H9 (cell line): ENCODE measurements around the gene SIGLEC10. TPM values are rescaled to one million over a fixed set of nuclear protein-coding genes. Genes with fewer than 3 reads are reported as not detected.

Source experiments
- DNase-seq: peaks from one replicate; pipeline ENCODE4 v3.0.0-alpha.2; 2017
- H2AFZ ChIP-seq: one replicate; pipeline ENCODE4 v1.6.1; 2013; ENCODE audit warnings: mild to moderate bottlenecking, low read length, control low read depth, moderate library complexity
- H2AK5ac ChIP-seq: 2 replicates; pipeline ENCODE4 v1.6.1; 2013; ENCODE audit warnings: low read length, control low read depth, mixed read lengths; ENCODE audit not compliant: insufficient read length
- H2BK120ac ChIP-seq: one replicate; pipeline ENCODE4 v1.6.1; 2013; ENCODE audit warnings: low read depth, mild to moderate bottlenecking, low read length, control low read depth, inconsistent platforms; ENCODE audit not compliant: poor library complexity, severe bottlenecking
- H2BK12ac ChIP-seq: 2 replicates; pipeline ENCODE4 v1.6.1; 2013; ENCODE audit warnings: low read length, control low read depth, mixed read lengths, low read depth; ENCODE audit not compliant: insufficient read length
- H2BK15ac ChIP-seq: 2 replicates; pipeline ENCODE4 v1.6.1; 2013; ENCODE audit warnings: low read depth, low read length, control low read depth
- H2BK20ac ChIP-seq: one replicate; pipeline ENCODE4 v1.6.1; 2013; ENCODE audit warnings: low read depth, mild to moderate bottlenecking, low read length, control low read depth, inconsistent platforms; ENCODE audit not compliant: poor library complexity, severe bottlenecking
- H2BK5ac ChIP-seq: 2 replicates; pipeline ENCODE4 v1.6.1; 2013; ENCODE audit warnings: low read length, control low read depth, mixed read lengths; ENCODE audit not compliant: insufficient read length
- H3K14ac ChIP-seq: 2 replicates; pipeline ENCODE4 v1.6.1; 2013; ENCODE audit warnings: low read length, control low read depth; ENCODE audit not compliant: insufficient read depth
- H3K18ac ChIP-seq: 2 replicates; pipeline ENCODE4 v1.6.1; 2013; ENCODE audit warnings: low read depth, mild to moderate bottlenecking, mixed read lengths, low read length, control low read depth; ENCODE audit not compliant: insufficient read length
- H3K23ac ChIP-seq: 2 replicates; pipeline ENCODE4 v1.6.1; 2013; ENCODE audit warnings: low read length, control low read depth, mixed read lengths, low read depth; ENCODE audit not compliant: insufficient read length
- H3K23me2 ChIP-seq: 2 replicates; pipeline ENCODE4 v1.6.1; 2013; ENCODE audit warnings: low read depth, mild to moderate bottlenecking, mixed read lengths, low read length, control low read depth; ENCODE audit not compliant: insufficient read length, poor library complexity, severe bottlenecking
- H3K27ac ChIP-seq: 2 replicates; pipeline ENCODE4 v1.5.1; 2013; ENCODE audit warnings: low read length, control low read depth, mixed read lengths, low read depth; ENCODE audit not compliant: insufficient read length
- H3K27me3 ChIP-seq: 2 replicates; pipeline ENCODE4 v1.6.1; 2013; ENCODE audit warnings: low read length, control low read depth, inconsistent platforms; ENCODE audit not compliant: insufficient read depth
- H3K4ac ChIP-seq: 2 replicates; pipeline ENCODE4 v1.6.1; 2013; ENCODE audit warnings: low read depth, mild to moderate bottlenecking, control low read depth, inconsistent platforms, low read length, moderate library complexity
- H3K4me1 ChIP-seq: 2 replicates; pipeline ENCODE4 v1.6.1; 2013; ENCODE audit warnings: low read length, control low read depth, inconsistent platforms; ENCODE audit not compliant: insufficient read depth
- H3K4me2 ChIP-seq: 2 replicates; pipeline ENCODE4 v1.6.1; 2013; ENCODE audit warnings: low read length, control low read depth, mixed read lengths; ENCODE audit not compliant: insufficient read length, insufficient read depth
- H3K56ac ChIP-seq: 2 replicates; pipeline ENCODE4 v1.6.1; 2013; ENCODE audit warnings: low read depth, mild to moderate bottlenecking, mixed read lengths, low read length, control low read depth; ENCODE audit not compliant: insufficient read length
- H3K79me1 ChIP-seq: 2 replicates; pipeline ENCODE4 v1.6.1; 2013; ENCODE audit warnings: low read depth, mild to moderate bottlenecking, moderate library complexity, low read length, control low read depth, inconsistent platforms; ENCODE audit not compliant: insufficient read depth, poor library complexity, severe bottlenecking
- H3K79me2 ChIP-seq: 2 replicates; pipeline ENCODE4 v1.6.1; 2013; ENCODE audit warnings: low read length, control low read depth, inconsistent platforms; ENCODE audit not compliant: insufficient read depth
- H3K9ac ChIP-seq: 2 replicates; pipeline ENCODE4 v1.6.1; 2013; ENCODE audit warnings: low read length, control low read depth, mixed read lengths; ENCODE audit not compliant: insufficient read length; ENCODE audit errors: extremely low read depth
- H3K9me3 ChIP-seq: one replicate; pipeline ENCODE4 v1.6.1; 2013; ENCODE audit warnings: low read depth, low read length, inconsistent platforms; ENCODE audit not compliant: control insufficient read depth
- H3T11ph ChIP-seq: one replicate; pipeline ENCODE4 v1.6.1; 2013; ENCODE audit warnings: mild to moderate bottlenecking, low read length, control low read depth, inconsistent platforms
- H4K20me1 ChIP-seq: one replicate; pipeline ENCODE4 v1.6.1; 2013; ENCODE audit not compliant: control insufficient read depth, insufficient read length, insufficient read depth
- H4K5ac ChIP-seq: 2 replicates; pipeline ENCODE4 v1.6.1; 2013; ENCODE audit warnings: low read depth, mild to moderate bottlenecking, mixed read lengths, low read length, control low read depth; ENCODE audit not compliant: insufficient read length
- H4K8ac ChIP-seq: replicated peaks from 2 replicates; pipeline ENCODE4 v1.6.1; 2013; ENCODE audit warnings: low read length, control low read depth, mixed read lengths, low read depth; ENCODE audit not compliant: insufficient read length
- H4K91ac ChIP-seq: 2 replicates; pipeline ENCODE4 v1.6.1; 2013; ENCODE audit warnings: low read depth, mild to moderate bottlenecking, moderate library complexity, mixed read lengths, low read length, control low read depth; ENCODE audit not compliant: insufficient read length
- H3K27ac Mint-ChIP-seq, 3 experiments: 2 replicates in 2 of 3; 3 replicates in 1 of 3; pipeline ENCODE4 v1.8.0; 2020 to 2021; ENCODE audit warnings: mixed read lengths in 3 of 3, mild to moderate bottlenecking in 1 of 3, moderate library complexity in 1 of 3
- H3K27me3 Mint-ChIP-seq: 2 replicates; pipeline ENCODE4 v1.8.0; 2021; ENCODE audit warnings: low read depth, mild to moderate bottlenecking, moderate library complexity, mixed read lengths
- H3K36me3 Mint-ChIP-seq, 3 experiments: 2 replicates in 2 of 3; 3 replicates in 1 of 3; pipeline ENCODE4 v1.8.0; 2020 to 2021; ENCODE audit warnings: low read depth in 3 of 3, mixed read lengths in 3 of 3; ENCODE audit not compliant: insufficient read depth in 1 of 3
- H3K4me1 Mint-ChIP-seq, 2 experiments: 2 replicates each; pipeline ENCODE4 v1.8.0; 2020; ENCODE audit warnings: mixed read lengths in 2 of 2
- H3K4me3 Mint-ChIP-seq, 2 experiments: 2 replicates in 1 of 2; 3 replicates in 1 of 2; pipeline ENCODE4 v1.8.0; 2020 to 2021; ENCODE audit warnings: mild to moderate bottlenecking in 2 of 2, mixed read lengths in 2 of 2, moderate library complexity in 1 of 2
- H3K9me3 Mint-ChIP-seq, 2 experiments: 2 replicates in 1 of 2; 3 replicates in 1 of 2; pipeline ENCODE4 v1.8.0; 2020; ENCODE audit warnings: mild to moderate bottlenecking in 2 of 2, mixed read lengths in 2 of 2, moderate library complexity in 1 of 2
- WGBS: extraction: QIAGEN DNeasy Blood & Tissue Kit; methylation state at CpG from one replicate; pipeline ENCODE4 v1.1.7; 2013; ENCODE audit warnings: missing lambda C conversion rate, low lambda C conversion rate, mixed read lengths; ENCODE audit not compliant: insufficient read length; ENCODE audit errors: extremely low coverage; 5-methylcytosine and 5-hydroxymethylcytosine counted together
- total RNA-seq: library from RNA; stranded (reverse); gene quantifications from 2 replicates; pipeline ENCODE4 v1.2.1, GENCODE V29; 2021
- TF ChIP-seq, protein P1 (sequence below): fragments of 200-600 bp; sonication (generic); conservative IDR thresholded peaks from 3 replicates; pipeline ENCODE4 v1.8.0; 2021; ENCODE audit warnings: antibody characterized with exemption, mild to moderate bottlenecking

SIGLEC10 gene
- total RNA-seq, 1 experiment from 2014 or later, result not detected

DNA sequence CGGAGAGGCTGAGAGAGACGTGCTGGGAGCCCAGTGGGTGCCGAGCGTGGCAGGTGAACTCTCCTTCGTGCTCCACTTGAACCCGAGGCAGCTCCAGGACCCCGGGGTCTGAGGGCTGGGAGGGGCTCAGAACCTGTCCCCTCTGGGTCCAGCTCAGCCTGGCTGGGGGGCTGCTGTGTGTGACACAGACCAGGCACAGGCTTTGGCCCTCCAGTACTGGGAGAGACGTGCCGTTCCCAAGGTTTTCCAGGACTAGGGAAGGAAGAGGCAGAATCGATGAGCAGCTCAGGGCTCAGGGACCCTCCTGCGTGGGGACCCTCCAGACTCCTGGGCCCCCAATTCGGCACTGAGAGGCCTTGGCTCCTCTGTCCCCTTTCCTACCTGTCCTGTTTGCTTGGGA is 2.3 kb downstream of the SIGLEC10 start:
- Histone ChIP-seq H3K14ac (no peak overlapping the region), H2BK15ac (no peak overlapping the region), H3K79me1 (no peaks in the 10 kb centered on the region), H3K4me1 (no peaks in the 10 kb centered on the region; the same call in 1 of the 2 replicates), H4K8ac (no peak overlapping the region), H3K79me2 (no peaks in the 10 kb centered on the region), H3K18ac (no peak overlapping the region), H3K23me2 (no peaks in the 10 kb centered on the region), H3K9me3 (no peaks in the 10 kb centered on the region), H2AK5ac (no peak overlapping the region), H4K5ac (no peak overlapping the region), H2BK120ac (no peak overlapping the region), H4K91ac (no peak overlapping the region), H3K4me2 (no peak overlapping the region), H3K9ac (no peak overlapping the region), H2AFZ (no peak overlapping the region), H2BK12ac (no peak overlapping the region), H3K56ac (no peak overlapping the region), H2BK20ac (no peak overlapping the region), H3T11ph (no peak overlapping the region), H3K27me3 (no peaks in the 10 kb centered on the region), H3K27ac (no peak overlapping the region), H3K23ac (no peak overlapping the region), H2BK5ac (no peak overlapping the region), H3K4ac (no peak overlapping the region), H4K20me1 (no peaks in the 10 kb centered on the region)
- TF ChIP-seq, protein P1, sequence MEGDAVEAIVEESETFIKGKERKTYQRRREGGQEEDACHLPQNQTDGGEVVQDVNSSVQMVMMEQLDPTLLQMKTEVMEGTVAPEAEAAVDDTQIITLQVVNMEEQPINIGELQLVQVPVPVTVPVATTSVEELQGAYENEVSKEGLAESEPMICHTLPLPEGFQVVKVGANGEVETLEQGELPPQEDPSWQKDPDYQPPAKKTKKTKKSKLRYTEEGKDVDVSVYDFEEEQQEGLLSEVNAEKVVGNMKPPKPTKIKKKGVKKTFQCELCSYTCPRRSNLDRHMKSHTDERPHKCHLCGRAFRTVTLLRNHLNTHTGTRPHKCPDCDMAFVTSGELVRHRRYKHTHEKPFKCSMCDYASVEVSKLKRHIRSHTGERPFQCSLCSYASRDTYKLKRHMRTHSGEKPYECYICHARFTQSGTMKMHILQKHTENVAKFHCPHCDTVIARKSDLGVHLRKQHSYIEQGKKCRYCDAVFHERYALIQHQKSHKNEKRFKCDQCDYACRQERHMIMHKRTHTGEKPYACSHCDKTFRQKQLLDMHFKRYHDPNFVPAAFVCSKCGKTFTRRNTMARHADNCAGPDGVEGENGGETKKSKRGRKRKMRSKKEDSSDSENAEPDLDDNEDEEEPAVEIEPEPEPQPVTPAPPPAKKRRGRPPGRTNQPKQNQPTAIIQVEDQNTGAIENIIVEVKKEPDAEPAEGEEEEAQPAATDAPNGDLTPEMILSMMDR, result no peak
- Mint-ChIP-seq H3K9me3 (no peaks in the 10 kb centered on the region), H3K4me1 (peaks cover 16 to 19% of the 10 kb centered on the region in 2 experiments), H3K4me3 (no peak overlapping the region), H3K27ac (no peak overlapping the region), H3K27me3 (peaks cover 6% of the 10 kb centered on the region), H3K36me3 (peaks cover 0 to 23% (median 5%) of the 10 kb centered on the region in 3 experiments; a peak in 3 of 7 replicates)
- DNase-seq, result no peak
- WGBS, result no CpG with 5 or more reads among the region's 12 CpGs
